ENCODE results near the gene SRRM4.
"Not testable (repeated sequence)": the region's sequence is repeated elsewhere in the genome, so short reads cannot be mapped to it uniquely, and the experiment has no call there.

The SRRM4 gene, protein sequence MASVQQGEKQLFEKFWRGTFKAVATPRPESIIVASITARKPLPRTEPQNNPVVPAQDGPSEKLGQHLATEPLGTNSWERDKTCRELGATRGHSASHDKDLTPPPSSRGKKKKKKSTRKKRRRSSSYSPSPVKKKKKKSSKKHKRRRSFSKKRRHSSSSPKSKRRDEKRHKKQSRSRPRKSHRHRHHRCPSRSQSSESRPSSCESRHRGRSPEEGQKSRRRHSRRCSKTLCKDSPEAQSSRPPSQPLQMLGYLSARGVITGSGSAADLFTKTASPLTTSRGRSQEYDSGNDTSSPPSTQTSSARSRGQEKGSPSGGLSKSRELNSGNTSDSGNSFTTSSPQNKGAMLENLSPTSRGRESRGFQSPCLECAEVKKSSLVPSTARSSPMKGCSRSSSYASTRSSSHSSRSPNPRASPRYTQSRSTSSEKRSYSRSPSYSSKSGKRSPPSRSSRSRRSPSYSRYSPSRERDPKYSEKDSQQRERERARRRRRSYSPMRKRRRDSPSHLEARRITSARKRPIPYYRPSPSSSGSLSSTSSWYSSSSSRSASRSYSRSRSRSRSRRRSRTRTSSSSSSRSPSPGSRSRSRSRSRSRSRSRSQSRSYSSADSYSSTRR

DNA sequence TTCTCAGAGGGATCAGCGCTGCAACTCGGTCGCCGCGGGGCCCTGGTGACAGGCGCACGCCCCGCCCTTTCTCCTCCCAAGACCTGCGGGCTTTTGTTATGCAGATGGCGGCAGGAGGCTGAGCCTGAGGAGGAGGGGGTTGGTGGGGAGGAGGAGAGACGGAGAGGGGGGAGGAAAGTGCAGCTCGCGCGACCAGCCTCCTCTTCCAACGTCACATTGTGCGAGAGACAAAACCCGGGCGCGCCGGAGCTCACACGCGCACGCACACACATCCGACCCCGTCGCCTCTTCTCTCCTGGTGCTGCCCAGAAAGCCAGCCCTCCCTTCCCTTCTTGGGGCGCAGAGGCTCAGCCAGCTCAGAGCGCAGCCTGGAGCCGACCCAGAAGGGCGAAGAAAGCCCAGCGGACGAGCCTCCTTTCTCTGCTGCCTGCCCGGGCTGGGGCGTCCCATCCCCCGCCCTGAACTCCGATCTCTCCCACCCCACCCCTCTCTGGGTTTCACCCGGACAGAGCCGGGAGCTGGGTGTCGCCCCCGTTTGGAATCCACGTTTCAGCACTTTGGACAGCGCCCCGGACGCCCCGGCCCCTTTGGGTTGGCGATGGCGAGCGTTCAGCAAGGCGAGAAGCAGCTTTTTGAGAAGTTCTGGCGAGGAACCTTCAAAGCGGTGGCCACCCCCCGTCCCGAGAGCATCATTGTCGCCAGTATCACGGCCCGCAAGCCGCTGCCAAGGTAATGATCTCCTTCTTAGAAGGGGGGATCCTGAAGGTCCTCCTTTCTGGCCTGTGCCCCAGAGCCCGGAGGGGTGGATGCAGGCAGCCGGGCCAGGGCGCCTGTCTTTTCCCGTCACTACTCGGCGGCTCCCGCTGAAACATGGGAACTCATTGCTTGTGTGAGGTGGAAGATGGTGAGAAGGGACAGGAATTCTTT lies at the start of gene SRRM4:
TSS of gene SRRM4 (plus strand) at position 257 of the 927 bp plus-strand sequence. CDS start at position 599, 342 bp downstream.
- DNase-seq: peak; percentile 94

DNA sequence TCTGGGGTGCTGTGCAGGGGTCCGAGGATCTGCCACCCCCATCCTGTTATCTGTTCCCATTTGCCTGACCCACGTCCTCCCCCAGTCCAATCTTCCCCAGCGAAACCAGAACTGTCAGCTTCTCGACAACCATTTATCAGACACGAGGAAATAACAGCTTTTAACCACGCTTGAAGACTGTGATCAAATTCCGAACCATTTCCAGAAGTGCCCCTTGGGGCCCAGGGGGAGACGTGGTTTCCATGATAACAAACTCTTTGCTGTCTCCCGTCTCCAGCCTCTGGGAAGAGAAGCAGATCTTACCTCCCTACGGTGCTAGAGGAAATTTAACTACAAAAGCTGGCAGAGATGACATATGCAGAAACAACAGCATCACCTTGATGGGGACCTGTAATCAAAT lies 35.1 kb upstream of the SRRM4 start:
- DNase-seq: no peak

DNA sequence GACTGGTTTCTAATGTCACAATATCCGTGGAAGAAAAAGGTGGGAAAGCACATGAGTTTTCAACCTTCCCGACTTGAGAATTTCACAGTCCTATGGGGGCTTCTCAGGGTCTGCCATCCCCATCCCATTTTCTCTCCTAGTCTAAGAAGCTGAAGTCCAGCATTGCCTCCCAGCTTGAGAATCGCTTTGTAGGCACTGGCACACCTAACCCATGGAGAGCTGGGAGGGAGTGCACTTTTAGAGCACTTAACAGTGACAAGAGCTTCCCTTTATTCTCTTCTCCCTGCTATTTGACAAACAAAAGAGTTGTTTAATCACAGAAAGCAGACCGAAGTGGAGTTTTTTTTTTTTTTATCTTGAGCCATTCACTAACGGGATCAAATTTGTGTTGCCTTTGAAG lies 22.8 kb upstream of the SRRM4 start:
- DNase-seq: peak; percentile 74

DNA sequence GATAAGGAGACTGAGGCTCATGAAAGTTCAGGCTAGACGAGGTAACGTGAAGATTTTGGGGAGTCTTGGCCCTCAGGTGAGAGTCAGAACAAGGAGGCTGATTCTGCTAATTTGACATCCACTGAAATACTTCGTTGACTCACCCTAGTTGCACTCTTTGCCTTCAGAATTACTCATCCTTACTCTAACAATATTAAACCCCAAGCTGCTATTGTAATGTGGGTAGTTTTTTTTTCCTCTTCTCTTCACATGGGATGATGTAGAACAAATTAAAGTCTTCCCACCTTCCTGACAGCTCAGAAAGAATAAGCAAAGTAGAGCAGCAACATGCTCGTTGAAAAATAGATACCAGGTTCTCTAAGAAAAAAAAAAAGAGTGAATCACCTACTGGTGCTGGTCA lies 22.0 kb upstream of the SRRM4 start:
- DNase-seq: no peak

DNA sequence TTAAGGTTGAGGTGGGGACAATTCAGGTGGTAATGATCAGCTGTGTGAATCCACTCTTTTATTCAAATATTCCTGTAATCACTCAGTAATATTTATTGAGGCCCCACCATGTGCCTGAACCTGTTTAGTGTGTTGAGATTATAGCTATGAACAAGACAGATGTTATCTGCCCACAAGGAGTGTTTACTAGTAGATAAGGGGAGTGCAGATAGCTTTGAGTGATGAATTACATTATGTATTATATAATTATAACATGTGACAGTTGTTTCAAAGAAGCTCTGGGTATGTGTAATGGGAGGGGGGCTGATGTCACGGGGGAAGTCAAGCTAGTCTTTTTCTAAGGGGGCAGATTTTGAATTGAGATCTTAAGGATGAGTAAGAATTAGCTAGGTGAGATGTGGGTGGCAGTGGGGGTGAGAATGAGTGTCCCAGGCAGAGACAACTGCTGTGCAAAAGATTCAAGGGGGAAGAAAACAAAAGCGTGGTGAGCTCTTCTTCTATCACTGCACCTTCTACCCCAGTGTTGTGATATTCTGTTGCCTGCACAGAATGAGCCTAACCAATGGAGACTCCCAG lies 21.3 kb upstream of the SRRM4 start:
- DNase-seq: no peak

DNA sequence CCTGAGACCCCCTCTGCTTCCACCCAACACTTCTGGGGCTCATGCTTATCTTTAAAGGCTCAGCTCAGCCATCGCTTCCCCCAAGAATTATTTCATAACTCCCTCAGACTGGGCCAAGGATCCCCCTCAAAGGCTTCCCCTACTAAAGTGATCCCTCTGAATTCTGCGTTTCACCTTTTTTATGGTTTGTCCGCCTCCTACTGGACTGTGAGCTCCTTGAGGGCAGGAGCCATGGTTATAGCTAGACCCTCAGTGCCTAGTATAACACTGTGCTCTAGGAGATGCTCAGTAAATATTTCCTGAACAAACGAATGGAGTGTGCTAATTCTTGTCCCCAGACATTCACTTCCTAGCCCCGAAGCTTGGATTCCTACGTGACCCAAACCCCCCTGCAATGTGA lies 20.5 kb upstream of the SRRM4 start:
- DNase-seq: no peak

DNA sequence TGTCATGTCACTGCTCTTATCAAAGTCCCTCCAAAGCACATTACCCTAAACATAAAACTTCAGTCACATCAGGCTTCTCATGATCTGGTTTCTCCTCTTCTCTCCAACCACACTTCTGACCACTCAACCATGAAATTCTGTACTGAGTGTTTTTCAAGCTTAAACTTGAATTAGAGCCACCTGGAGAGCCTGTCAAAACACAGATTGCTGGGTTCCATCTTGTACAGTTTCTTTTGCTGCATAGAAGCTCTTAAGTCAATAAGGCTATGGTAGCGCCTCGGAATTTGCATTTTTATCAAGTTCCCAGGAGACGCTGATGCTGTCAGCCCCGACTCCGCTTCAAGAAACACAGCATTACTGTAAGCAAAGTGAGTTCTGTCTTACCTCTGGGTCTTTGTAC lies 16.4 kb upstream of the SRRM4 start:
- peak; percentile 88 for DNase-seq

DNA sequence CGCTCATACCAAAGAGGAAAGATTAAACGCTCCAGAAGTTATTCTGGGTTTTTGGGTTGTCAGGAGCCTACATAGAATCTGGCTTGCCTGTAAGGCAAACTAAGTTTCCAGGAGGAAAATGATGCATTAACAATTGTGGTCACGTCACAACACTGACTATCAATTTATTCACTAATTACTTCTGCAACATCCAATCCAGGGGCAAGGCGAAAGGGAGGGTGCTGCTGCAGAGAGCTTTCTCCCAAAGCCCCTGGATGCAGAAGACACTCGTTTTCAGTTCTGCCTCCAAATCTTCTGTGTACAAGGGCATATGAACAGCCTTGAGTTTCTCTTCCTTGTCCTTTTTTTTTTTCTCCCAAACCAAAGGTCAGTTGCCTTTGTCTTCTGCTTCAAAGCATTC lies 10.5 kb upstream of the SRRM4 start:
- no peak for DNase-seq

DNA sequence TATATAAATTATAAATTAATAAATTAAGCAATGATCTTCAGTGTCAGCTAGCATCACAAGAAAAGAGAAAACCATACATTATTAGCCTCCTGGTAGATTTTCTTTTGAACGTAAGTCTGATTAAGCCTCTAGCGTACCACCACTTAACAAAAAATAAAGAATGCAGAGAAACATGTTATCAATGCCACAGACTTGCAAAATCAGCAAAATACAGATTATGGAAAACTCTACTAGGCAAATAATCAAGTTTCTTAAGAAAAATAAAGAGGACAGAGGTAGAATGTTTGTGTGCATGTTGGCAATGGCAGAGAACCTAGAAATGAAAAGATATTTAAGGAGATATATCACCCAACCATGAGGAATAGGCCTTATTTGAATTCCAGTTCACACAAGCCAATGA lies 8.4 kb upstream of the SRRM4 start:
- DNase-seq: no peak

DNA sequence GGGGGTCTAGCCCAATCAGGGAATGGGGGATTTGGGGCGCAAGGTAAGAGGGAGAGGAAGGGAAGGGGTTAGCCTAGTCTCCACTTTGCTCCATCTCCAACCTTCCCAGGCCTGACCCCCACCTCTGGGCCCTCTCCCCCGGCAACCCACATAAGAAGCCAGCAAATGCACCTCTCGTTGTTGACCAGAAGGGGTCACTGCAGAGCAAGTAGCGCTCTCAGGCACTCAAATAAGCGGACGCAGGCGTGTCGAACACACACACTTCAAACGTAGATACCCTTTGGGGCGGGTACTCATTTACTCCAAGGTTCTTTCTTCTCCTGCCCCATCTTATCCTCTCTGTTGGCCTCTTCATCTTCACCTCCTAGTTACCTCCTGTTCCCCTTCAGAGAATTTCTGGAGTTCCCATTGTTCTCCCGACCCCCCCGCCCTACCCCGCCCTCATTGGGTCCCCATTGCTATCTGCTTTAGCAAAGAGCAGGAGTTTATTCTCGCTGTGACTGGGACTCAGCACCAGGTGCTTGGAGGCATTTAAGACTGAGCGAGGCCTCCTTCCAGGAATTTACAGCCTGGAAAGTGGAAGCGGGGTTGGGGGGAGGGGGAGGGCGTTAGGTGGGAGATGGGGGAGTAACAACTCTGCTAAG lies 1.5 kb upstream of the SRRM4 start:
- DNase-seq: peak; percentile 88

DNA sequence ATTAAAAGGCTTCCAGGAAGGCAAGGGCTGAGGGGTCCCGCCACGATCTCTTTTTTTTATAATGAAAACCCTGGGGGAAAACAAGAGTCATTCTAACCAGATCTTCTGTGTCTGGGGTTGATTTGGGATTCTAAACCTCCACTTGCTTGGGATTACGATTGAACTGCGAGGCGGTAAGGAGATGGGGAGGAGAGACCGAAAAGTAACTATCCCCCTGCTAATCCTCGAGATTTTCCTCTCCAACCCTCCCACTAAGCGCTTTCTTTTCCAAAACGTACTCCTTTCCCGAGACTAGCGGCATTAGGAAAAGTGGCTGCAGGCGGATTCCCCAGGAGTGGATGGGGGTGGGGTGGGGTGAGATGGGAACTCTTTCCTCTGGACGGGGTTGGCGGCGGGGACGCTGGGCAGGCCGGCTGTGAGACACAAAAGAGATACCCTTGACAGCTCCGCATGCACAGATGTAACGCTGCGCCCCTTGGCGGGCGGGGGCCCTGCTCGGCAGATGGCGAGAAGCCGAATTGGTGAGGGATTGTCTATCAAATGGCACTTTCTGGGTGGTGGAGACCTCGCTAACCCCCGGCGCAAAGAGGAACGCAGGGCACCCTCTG lies 830 bp upstream of the SRRM4 start:
- peak; percentile 36 for DNase-seq

DNA sequence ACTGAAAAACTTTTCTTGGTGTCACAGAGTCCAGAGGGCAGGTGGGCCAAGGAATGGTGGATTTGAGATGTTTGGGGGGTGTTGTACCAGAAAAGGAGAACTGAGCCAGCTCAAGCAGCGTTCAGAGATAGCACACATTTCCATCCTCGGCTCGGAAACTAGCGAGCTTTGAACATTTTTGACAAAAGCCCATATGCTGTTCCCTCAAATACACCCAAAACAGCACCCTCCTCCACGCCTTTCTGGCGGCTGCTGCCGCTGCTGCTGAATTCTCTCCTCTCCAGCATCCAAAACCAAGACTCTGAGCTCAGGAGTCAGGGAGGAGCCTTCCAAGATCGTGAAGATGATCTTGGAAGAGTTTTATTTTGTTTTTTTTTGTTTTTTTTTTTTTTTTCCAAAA lies 961 bp downstream of the SRRM4 start:
- DNase-seq: no peak

DNA sequence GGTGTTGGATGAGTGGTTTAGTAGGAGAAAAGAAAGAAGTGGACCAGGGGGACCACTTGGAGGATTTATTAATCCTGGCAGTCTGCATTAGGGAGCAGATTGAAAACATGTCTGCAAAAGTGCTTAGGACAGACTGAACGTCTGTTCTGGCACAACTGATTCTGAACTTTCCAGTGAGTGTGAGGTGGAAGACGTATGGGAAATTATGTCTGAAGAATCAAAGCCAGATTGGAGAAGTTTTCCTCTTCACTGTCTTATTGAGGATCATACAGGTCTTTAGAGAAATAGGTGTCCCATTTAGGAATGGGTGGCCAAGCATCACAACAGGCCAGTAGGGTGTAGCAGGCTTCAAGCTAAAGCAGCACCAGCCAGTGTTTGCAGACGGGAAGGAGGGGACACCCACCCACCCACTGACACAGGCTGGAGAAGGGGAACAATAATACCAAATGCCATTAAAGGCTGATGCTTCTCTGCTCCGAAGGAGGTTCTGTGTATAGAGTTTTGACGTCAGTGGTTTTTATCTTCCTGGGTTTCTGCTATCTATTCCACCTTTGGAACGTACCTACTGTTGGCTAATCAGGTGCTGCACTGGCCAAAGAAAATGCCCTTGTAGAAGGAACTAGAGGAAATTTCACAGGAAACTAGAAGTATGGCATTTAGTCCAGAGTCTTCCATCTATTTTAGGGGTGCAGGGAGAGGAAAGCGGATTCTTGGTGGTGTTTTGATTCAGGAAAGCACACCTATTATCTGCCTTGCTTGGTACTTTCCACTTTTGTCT lies 1.8 kb downstream of the SRRM4 start:
- no peak for DNase-seq

DNA sequence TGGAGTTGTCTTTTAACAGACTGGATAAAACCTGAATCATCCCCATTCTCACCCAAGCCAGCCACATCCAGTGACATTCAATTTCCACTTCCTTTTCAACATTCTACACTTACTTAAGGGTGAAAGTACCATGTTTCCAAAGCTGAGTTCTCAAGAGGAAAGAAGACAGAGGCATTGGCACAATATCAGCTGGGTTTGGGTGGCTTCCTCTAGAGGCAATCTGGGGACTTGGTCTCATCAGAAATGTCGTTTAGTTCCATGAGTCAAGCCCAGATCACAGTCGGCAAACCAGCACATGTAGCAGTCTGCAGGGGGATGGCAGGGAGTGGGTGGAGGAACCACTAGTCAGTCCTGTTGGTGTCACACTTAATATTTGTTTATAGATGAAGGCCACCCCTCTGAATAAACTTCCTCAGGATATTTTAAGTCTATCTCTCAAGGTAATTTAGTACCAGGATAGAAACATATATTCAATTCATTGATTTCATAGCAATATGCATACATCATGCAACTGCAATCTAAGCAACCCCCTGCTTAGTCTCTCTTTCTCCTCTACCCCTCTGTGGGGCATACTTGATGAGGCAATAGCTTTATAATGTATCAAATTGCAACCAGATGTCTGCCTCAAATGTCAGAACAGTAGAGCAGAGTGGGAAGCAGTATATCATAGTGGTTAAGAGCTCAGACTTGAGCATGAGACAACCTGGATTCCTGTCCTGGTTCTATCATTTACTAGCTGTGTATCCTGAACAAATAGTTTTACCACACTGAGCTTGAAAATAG lies 3.0 kb downstream of the SRRM4 start:
- DNase-seq: peak; percentile 91

DNA sequence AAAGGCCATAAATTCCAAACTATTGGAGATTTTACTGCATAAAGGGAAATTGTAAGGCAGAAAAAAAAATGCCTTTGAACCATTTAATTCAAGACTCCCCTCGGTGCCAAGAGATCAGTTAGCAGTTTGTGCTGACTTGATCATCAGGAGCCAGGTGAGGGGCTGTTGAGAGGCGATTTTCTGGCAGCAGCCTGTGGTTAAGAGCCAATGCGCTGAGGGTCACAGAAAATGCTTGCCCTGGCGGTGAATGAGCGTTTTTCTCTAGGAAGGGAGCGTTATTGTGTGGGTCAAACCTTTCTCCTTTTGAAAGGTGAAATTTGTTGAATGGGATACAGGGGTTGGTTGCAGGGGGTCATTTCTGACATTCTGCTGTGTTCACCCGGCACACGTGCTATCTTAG lies 4.7 kb downstream of the SRRM4 start:
- peak; percentile 8 for DNase-seq

DNA sequence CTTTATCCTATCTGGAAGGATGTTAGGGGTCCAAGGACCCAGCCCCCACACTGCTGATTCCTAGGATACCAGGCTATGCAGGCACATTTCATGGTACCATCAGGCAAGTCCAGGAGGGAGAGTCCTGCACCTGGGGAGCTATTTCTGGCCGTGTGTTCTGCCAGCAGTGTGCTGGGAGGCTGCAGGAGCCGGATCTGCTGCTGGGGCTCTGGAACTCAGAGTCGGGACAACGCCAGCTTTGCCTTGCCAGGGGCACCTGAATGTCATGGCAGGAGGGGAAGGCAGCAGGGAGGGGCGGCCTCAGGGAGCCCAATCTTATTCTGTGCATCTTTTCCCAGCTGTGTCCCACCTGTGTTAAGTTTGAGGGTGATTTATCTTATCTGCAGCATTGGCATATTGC lies 17.8 kb downstream of the SRRM4 start:
- DNase-seq: no peak

DNA sequence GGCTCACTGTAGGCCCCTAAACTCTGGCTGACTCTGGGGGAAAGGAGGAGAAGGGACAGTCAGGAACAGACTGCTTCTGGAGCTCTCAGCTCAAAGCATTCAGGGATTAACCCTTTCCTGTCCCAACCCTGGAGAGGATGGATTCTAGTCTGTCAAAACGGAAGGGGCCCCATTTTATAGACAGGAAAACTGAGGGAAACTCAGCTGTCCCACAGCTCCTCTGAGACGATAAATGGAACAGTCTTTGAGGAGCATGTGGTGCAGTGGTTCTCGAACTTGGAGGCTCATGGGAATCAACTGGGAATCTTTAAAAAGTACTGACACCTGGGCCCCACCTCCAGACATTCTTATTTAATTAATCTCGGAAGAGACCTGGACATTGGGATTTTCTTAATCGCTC lies 23.7 kb downstream of the SRRM4 start:
- no peak for DNase-seq

DNA sequence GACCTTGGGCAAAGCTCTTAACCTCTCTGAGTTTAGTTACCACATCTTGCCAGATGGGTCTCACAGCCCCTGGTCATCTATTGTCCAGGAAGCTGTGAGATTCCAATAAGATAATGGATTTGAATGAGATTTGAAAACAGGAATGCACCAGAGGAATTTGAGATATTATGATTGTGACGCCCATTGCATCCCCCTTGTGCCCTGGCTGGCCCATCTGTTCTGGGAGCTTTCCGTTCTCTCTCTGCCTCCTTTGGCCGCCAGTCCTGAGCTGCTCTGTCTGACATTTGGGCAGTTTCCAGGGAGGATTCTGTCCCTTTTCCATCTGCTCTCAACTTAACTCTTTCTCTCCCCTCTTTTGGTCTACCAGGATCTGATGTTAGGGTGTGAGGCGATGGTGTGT lies 24.6 kb downstream of the SRRM4 start:
- no peak for DNase-seq

DNA sequence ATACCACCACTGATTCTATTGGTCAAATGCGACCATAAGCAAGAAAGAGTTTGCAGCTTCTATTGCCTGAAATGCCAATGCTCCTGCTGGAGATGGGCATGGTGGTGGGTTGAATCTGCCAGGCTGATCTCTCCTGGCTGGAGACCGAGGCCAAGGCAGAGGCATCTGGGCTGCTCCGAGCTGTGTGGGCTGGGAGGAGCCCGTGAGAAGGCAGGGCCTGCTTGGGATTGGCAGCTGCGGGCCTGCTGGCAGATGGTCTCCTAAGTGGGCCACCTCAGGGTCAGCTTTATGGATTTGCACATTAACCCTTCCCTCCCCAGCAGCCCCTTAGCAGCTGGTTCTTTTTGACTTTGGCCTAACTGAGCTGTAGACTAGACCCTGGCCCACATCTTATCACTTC lies 25.4 kb downstream of the SRRM4 start:
- peak; percentile 36 for DNase-seq

DNA sequence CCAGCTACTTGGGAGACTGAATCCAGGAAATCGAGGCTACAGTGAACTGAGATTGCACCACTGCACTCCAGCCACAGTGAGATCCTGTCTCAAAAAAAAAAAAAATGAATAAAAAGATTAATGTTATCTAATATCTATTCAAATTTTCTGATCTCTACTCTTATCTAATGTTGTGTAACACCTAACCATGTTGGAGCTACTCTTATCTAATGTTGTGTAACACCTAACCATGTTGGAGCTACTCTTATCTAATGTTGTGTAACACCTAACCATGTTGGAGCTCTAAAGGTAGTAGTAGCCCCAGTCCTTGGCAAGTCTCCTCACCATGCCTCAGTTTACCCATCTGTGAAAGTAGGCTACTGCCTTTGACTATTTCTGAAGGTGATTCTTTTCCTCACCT lies 26.9 kb downstream of the SRRM4 start:
- not testable (repeated sequence) for DNase-seq

Measured in NCI-H510A treated with DMSO at 0.1 percent for 48 hours (cell line).